OCI-LY1 (cell line): ENCODE data around the gene B3GNT9.

ENCODE experiments used
- H2AFZ ChIP-seq: fragments of 200-600 bp; sonication (generic), shearing (Covaris generic); 2 replicates; pipeline ENCODE4 v1.6.0; 2014; ENCODE audit warnings: antibody characterized with exemption, mild to moderate bottlenecking, low read length
- H3F3A ChIP-seq: fragments of 200-600 bp; sonication (generic), shearing (Covaris generic); 2 replicates; pipeline ENCODE4 v1.6.0; 2014; ENCODE audit warnings: mild to moderate bottlenecking, antibody characterized with exemption, low read length, moderate library complexity; ENCODE audit not compliant: insufficient read depth
- H3K27ac ChIP-seq: fragments of 200-600 bp; sonication (generic); 2 replicates; pipeline ENCODE4 v1.5.1; 2014; ENCODE audit warnings: low read length, mixed run types, mild to moderate bottlenecking, low read depth; ENCODE audit not compliant: poor library complexity, severe bottlenecking
- H3K27me3 ChIP-seq: fragments of 200-600 bp; sonication (generic); 2 replicates; pipeline ENCODE4 v1.6.0; 2014; ENCODE audit warnings: antibody characterized with exemption, mild to moderate bottlenecking, low read length, moderate library complexity; ENCODE audit not compliant: insufficient read depth
- H3K36me3 ChIP-seq: fragments of 200-600 bp; sonication (generic); 2 replicates; pipeline ENCODE4 v1.6.1; 2014; ENCODE audit warnings: mild to moderate bottlenecking, antibody characterized with exemption, low read length, moderate library complexity, mixed read lengths; ENCODE audit not compliant: insufficient read depth
- H3K4me1 ChIP-seq: fragments of 200-600 bp; sonication (generic); 2 replicates; pipeline ENCODE4 v1.5.1; 2014; ENCODE audit warnings: mild to moderate bottlenecking, low read length, moderate library complexity; ENCODE audit not compliant: insufficient read depth, severe bottlenecking
- H3K4me2 ChIP-seq: fragments of 200-600 bp; sonication (generic), shearing (Covaris generic); 2 replicates; pipeline ENCODE4 v1.6.1; 2014; ENCODE audit warnings: low read length
- H3K4me3 ChIP-seq: fragments of 200-600 bp; sonication (generic); 2 replicates; pipeline ENCODE4 v1.5.1; 2014; ENCODE audit warnings: low read length, low read depth, mild to moderate bottlenecking, mixed read lengths; ENCODE audit not compliant: poor library complexity, severe bottlenecking
- H3K79me2 ChIP-seq: fragments of 200-600 bp; shearing (Covaris generic); 2 replicates; pipeline ENCODE4 v1.6.1; 2016; ENCODE audit warnings: mixed run types, low read length, mixed read lengths; ENCODE audit not compliant: insufficient read depth
- H3K9ac ChIP-seq: fragments of 200-600 bp; sonication (generic), shearing (Covaris generic); 2 replicates; pipeline ENCODE4 v1.6.1; 2014; ENCODE audit warnings: mild to moderate bottlenecking, low read length, mixed read lengths
- H3K9me2 ChIP-seq: fragments of 200-600 bp; sonication (generic), shearing (Covaris generic); 2 replicates; pipeline ENCODE4 v1.6.1; 2014; ENCODE audit warnings: low read depth, mild to moderate bottlenecking, low read length, mixed read lengths
- H3K9me3 ChIP-seq: fragments of 200-600 bp; shearing (Covaris generic); 2 replicates; pipeline ENCODE4 v1.6.1; 2014; ENCODE audit warnings: low read length, mixed read lengths
- H4K20me1 ChIP-seq: fragments of 200-600 bp; sonication (generic), shearing (Covaris generic); 2 replicates; pipeline ENCODE4 v1.6.0; 2016; ENCODE audit warnings: mild to moderate bottlenecking, low read length; ENCODE audit not compliant: insufficient read depth
- CTCF ChIP-seq: fragments of 200-600 bp; sonication (generic), shearing (Covaris generic); IDR thresholded peaks from 2 replicates; pipeline ENCODE4 v1.5.1; 2017; ENCODE audit warnings: mild to moderate bottlenecking, antibody characterized with exemption, low read length, moderate library complexity, mixed read lengths
- EZH2 ChIP-seq: fragments of 200-600 bp; sonication (generic), shearing (Covaris generic); IDR thresholded peaks from 2 replicates; pipeline ENCODE4 v1.8.0; 2017; ENCODE audit warnings: borderline replicate concordance, mixed run types, mild to moderate bottlenecking, antibody characterized with exemption, low read length, moderate library complexity, mixed read lengths

The B3GNT9 gene

GRCh38 chr16:67188798-67189197 is 38.0 kb upstream of the B3GNT9 start:
- no peaks in the 10 kb centered on the region for H3K9me2 ChIP-seq
- no peak overlapping the region for H3K9ac ChIP-seq
- no peak overlapping the region for H3K4me2 ChIP-seq
- H4K20me1 ChIP-seq, result no peaks in the 10 kb centered on the region
- no peaks in the 10 kb centered on the region for H3K9me3 ChIP-seq
- H3K4me3 ChIP-seq, result no peak overlapping the region
- TF ChIP-seq CTCF (no peak), EZH2 (no peak)
- no peaks in the 10 kb centered on the region for H3F3A ChIP-seq
- H3K79me2 ChIP-seq, result peaks cover 16% of the 10 kb centered on the region
- H2AFZ ChIP-seq, result no peak overlapping the region
- peaks cover 19% of the 10 kb centered on the region for H3K4me1 ChIP-seq
- H3K27ac ChIP-seq, result no peak overlapping the region
- H3K27me3 ChIP-seq, result no peaks in the 10 kb centered on the region
- peaks cover 4% of the 10 kb centered on the region; the same call in 1 of the 2 replicates for H3K36me3 ChIP-seq

GRCh38 chr16:67188323-67188722 is 37.5 kb upstream of the B3GNT9 start:
- TF ChIP-seq CTCF, result no peak
- no peak for TF ChIP-seq EZH2
- Histone ChIP-seq H3K4me2 (no peak overlapping the region), H3K9ac (no peak overlapping the region), H2AFZ (no peak overlapping the region), H3F3A (no peaks in the 10 kb centered on the region), H3K27me3 (no peaks in the 10 kb centered on the region), H3K36me3 (no peaks in the 10 kb centered on the region; the same call in 1 of the 2 replicates), H3K9me3 (no peaks in the 10 kb centered on the region), H3K9me2 (no peaks in the 10 kb centered on the region), H4K20me1 (no peaks in the 10 kb centered on the region), H3K4me3 (no peak overlapping the region), H3K4me1 (peaks cover 15% of the 10 kb centered on the region), H3K79me2 (peaks cover 12% of the 10 kb centered on the region), H3K27ac (no peak overlapping the region)

- Histone ChIP-seq H4K20me1 (no peaks in the 10 kb centered on the region), H3K9me3 (no peaks in the 10 kb centered on the region), H3K9me2 (no peaks in the 10 kb centered on the region), H3K36me3 (no peaks in the 10 kb centered on the region), H3K4me1 (peaks cover 16% of the 10 kb centered on the region), H3K9ac (no peak overlapping the region), H3K27me3 (no peaks in the 10 kb centered on the region), H3F3A (no peaks in the 10 kb centered on the region), H3K27ac (no peak overlapping the region), H3K4me2 (no peak overlapping the region), H3K4me3 (no peak overlapping the region), H3K79me2 (peaks cover 3% of the 10 kb centered on the region), H2AFZ (no peak overlapping the region)
- TF ChIP-seq EZH2, result no peak
- TF ChIP-seq CTCF, result no peak
These were observed 36.5 kb upstream of the B3GNT9 start for GRCh38 chr16:67187175-67187890.
